Measurements from ENCODE around the gene CLEC4F.

The CLEC4F gene

GRCh38 chr2:70759446-70759845 is 61.0 kb downstream of the CLEC4F start:
- TF ChIP-seq ZFX (IDR thresholded peaks at IDR 0.05) (no peak), CTCF (conservative IDR thresholded peaks at IDR 0.05) (no peak)
- no peak overlapping the region for H3K27ac ChIP-seq

All from C4-2B (cell line).